Measurements from ENCODE around the gene PTPN14.

DNA sequence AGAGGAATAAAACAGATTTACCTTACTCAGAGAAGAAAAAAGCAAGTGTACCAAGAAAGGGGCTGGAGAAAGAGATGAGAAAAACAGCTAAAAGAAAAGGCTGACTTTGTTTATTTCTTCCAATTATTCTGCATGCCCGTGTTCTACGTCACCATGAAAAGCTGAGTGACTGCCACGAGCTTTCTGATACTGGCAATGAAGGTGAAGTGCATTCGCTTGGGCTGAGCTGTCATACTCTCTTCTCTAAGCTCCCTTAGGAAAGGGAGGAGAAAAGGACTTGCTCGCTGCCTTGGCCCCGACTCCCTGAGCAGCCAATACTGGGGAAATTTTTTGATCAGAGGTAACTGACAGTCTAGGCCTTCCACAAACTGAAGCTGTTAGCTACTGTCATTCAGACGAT lies 165.1 kb downstream of the PTPN14 start:
- TF ChIP-seq, protein P1, sequence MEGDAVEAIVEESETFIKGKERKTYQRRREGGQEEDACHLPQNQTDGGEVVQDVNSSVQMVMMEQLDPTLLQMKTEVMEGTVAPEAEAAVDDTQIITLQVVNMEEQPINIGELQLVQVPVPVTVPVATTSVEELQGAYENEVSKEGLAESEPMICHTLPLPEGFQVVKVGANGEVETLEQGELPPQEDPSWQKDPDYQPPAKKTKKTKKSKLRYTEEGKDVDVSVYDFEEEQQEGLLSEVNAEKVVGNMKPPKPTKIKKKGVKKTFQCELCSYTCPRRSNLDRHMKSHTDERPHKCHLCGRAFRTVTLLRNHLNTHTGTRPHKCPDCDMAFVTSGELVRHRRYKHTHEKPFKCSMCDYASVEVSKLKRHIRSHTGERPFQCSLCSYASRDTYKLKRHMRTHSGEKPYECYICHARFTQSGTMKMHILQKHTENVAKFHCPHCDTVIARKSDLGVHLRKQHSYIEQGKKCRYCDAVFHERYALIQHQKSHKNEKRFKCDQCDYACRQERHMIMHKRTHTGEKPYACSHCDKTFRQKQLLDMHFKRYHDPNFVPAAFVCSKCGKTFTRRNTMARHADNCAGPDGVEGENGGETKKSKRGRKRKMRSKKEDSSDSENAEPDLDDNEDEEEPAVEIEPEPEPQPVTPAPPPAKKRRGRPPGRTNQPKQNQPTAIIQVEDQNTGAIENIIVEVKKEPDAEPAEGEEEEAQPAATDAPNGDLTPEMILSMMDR (IDR thresholded peaks at IDR 0.05; ENCODE audit: borderline replicate concordance, extremely low read depth, low read length, poor library complexity, severe bottlenecking) = no peak
- TF ChIP-seq EZH2 (IDR thresholded peaks at IDR 0.05; ENCODE audit: borderline replicate concordance, low read depth, low read length, severe bottlenecking) = no peak
